ENCODE results near the gene THRA. TPM values are rescaled to one million over a fixed set of nuclear protein-coding genes. Genes with fewer than 3 reads are reported as not detected.

Gene THRA
- total and polyA plus RNA-seq, 9 of the 15 experiments (the other 6 are each of a cell fraction or from before 2014, with no cell fraction given): 0.34 to 23.4 (median 12.7) TPM

DNA sequence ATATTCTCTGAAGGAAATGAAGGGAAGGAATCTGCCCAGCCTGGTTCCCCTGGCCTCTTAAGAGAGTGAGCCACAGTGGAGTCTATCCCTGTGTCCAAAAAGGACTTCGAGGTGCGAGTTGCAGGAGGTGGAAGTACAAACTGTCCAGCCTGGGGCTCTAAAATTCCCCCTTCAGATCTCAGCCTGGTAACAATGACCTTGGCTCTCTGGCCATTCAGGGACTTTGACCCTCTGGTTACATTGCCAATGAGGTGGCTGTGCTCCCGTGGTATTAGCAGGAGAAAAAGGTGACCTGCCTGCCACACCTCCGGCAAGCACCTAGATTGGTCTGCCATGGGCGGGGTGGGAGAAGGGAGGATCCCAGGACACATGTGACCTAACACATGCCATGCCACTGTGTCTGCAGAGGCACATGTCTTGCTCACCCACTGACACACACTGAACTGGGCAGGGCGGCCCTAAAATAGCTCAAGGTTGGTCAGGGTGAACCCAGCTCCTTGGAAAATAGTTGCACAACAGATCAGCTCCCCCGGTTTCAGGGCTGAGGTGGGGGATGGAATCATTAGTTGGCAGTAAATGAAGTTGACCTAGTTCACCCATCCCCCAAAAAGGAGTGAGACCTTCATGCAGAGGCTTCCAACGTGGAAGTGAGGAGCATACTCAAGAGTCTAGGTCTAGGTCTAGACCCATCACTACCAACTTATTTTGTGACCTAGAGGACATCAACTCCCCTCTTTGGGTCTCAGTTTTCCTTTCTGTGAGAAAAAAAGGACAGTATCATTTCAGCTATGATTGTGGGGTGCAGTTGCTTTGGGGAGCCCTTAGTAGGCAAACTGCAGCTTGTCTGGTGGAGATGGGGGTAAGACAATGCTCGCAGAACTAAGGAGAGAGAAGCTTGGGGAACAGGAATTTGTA is 35.4 kb downstream of the THRA start (continued):
- TF ChIP-seq, protein P1, sequence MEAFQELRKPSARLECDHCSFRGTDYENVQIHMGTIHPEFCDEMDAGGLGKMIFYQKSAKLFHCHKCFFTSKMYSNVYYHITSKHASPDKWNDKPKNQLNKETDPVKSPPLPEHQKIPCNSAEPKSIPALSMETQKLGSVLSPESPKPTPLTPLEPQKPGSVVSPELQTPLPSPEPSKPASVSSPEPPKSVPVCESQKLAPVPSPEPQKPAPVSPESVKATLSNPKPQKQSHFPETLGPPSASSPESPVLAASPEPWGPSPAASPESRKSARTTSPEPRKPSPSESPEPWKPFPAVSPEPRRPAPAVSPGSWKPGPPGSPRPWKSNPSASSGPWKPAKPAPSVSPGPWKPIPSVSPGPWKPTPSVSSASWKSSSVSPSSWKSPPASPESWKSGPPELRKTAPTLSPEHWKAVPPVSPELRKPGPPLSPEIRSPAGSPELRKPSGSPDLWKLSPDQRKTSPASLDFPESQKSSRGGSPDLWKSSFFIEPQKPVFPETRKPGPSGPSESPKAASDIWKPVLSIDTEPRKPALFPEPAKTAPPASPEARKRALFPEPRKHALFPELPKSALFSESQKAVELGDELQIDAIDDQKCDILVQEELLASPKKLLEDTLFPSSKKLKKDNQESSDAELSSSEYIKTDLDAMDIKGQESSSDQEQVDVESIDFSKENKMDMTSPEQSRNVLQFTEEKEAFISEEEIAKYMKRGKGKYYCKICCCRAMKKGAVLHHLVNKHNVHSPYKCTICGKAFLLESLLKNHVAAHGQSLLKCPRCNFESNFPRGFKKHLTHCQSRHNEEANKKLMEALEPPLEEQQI (IDR thresholded peaks at IDR 0.05): no peak
- no peak for TF ChIP-seq HDAC3 (IDR thresholded peaks at IDR 0.05; ENCODE audit: borderline replicate concordance, partially characterized antibody)
- no peak for TF ChIP-seq CBFB (CRISPR knock-in tag; IDR thresholded peaks at IDR 0.05)
- peak; percentile 47 for TF ChIP-seq WHSC1 (IDR thresholded peaks at IDR 0.05; ENCODE audit: low read length)
- no peak for TF ChIP-seq PHB2 (IDR thresholded peaks at IDR 0.05; ENCODE audit: low read depth)
- TF ChIP-seq SMARCA5 (IDR thresholded peaks at IDR 0.05): 0 out of 2 replicates have a peak, but pooled peaks have one; percentile 31
- TF ChIP-seq, protein P2, sequence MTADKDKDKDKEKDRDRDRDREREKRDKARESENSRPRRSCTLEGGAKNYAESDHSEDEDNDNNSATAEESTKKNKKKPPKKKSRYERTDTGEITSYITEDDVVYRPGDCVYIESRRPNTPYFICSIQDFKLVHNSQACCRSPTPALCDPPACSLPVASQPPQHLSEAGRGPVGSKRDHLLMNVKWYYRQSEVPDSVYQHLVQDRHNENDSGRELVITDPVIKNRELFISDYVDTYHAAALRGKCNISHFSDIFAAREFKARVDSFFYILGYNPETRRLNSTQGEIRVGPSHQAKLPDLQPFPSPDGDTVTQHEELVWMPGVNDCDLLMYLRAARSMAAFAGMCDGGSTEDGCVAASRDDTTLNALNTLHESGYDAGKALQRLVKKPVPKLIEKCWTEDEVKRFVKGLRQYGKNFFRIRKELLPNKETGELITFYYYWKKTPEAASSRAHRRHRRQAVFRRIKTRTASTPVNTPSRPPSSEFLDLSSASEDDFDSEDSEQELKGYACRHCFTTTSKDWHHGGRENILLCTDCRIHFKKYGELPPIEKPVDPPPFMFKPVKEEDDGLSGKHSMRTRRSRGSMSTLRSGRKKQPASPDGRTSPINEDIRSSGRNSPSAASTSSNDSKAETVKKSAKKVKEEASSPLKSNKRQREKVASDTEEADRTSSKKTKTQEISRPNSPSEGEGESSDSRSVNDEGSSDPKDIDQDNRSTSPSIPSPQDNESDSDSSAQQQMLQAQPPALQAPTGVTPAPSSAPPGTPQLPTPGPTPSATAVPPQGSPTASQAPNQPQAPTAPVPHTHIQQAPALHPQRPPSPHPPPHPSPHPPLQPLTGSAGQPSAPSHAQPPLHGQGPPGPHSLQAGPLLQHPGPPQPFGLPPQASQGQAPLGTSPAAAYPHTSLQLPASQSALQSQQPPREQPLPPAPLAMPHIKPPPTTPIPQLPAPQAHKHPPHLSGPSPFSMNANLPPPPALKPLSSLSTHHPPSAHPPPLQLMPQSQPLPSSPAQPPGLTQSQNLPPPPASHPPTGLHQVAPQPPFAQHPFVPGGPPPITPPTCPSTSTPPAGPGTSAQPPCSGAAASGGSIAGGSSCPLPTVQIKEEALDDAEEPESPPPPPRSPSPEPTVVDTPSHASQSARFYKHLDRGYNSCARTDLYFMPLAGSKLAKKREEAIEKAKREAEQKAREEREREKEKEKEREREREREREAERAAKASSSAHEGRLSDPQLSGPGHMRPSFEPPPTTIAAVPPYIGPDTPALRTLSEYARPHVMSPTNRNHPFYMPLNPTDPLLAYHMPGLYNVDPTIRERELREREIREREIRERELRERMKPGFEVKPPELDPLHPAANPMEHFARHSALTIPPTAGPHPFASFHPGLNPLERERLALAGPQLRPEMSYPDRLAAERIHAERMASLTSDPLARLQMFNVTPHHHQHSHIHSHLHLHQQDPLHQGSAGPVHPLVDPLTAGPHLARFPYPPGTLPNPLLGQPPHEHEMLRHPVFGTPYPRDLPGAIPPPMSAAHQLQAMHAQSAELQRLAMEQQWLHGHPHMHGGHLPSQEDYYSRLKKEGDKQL (CRISPR knock-in tag; IDR thresholded peaks at IDR 0.05; ENCODE audit: borderline replicate concordance): no peak
- TF ChIP-seq, protein P3, sequence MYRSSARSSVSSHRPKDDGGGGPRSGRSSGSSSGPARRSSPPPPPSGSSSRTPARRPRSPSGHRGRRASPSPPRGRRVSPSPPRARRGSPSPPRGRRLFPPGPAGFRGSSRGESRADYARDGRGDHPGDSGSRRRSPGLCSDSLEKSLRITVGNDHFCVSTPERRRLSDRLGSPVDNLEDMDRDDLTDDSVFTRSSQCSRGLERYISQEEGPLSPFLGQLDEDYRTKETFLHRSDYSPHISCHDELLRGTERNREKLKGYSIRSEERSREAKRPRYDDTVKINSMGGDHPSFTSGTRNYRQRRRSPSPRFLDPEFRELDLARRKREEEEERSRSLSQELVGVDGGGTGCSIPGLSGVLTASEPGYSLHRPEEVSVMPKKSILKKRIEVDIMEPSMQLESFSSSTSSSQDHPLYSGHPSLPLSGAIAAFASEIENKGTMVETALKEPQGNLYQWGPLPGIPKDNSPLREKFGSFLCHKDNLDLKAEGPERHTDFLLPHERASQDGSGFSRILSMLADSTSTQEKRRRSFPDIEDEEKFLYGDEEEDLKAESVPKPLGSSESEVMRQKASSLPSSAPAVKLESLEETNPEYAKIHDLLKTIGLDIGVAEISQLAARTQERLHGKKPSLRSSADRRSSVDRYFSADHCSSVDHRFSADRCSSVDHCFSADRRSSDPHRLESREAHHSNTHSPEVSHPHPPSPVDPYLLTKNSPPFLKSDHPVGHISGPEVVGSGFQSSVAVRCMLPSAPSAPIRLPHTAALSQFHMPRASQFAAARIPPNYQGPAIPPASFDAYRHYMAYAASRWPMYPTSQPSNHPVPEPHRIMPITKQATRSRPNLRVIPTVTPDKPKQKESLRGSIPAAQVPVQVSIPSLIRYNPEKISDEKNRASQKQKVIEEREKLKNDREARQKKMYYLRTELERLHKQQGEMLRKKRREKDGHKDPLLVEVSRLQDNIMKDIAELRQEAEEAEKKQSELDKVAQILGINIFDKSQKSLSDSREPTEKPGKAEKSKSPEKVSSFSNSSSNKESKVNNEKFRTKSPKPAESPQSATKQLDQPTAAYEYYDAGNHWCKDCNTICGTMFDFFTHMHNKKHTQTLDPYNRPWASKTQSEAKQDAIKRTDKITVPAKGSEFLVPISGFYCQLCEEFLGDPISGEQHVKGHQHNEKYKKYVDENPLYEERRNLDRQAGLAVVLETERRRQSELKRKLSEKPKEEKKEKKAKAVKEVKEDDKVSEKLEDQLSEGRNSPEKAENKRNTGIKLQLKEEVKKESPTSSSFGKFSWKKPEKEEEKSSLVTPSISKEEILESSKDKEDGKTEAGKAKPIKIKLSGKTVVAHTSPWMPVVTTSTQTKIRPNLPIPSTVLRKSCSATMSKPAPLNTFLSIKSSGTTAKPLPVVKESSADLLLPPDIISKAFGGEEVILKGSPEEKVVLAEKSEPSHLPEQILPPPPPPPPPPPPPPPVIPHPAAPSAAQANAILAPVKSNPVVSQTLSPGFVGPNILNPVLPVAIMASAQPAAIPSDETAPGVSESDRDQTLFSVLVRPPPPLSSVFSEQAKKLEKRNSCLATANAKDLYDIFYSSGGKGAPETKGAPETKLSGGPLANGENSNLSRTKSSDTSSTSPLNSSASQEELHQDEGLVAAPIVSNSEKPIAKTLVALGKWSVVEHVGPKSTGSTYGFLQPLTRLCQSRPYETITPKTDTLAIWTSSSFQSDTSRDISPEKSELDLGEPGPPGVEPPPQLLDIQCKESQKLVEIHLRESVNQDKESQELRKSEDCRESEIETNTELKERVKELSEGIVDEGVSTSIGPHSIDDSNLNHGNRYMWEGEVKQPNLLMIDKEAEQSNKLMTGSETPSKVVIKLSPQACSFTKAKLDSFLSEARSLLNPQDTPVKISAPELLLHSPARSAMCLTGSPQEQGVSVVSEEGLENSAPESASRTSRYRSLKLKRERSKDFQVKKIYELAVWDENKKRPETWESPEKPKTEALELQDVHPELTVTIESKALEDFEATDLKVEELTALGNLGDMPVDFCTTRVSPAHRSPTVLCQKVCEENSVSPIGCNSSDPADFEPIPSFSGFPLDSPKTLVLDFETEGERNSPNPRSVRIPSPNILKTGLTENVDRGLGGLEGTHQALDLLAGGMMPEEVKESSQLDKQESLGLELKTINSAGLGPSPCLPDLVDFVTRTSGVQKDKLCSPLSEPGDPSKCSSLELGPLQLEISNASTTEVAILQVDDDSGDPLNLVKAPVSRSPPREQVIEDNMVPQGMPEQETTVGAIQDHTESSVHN (IDR thresholded peaks at IDR 0.05; ENCODE audit: borderline replicate concordance in 1 of 2, low read depth in 1 of 2): no peak
- no peak; the same call in 1 of the 2 replicates for TF ChIP-seq SMAD4 (CRISPR knock-in tag; conservative IDR thresholded peaks at IDR 0.05)
- no peak for TF ChIP-seq PHF21A (IDR thresholded peaks at IDR 0.05; ENCODE audit: borderline replicate concordance, low read depth)

All from K562 (cell line).